Non-pigmented ciliary epithelial cell (primary cell): ENCODE results near the gene RAB5B.

Experiments
- DNase-seq: peaks from one replicate; pipeline ENCODE4 v3.0.0-alpha.2; 2010; ENCODE audit warnings: low read depth

The RAB5B gene, protein sequence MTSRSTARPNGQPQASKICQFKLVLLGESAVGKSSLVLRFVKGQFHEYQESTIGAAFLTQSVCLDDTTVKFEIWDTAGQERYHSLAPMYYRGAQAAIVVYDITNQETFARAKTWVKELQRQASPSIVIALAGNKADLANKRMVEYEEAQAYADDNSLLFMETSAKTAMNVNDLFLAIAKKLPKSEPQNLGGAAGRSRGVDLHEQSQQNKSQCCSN

DNA sequence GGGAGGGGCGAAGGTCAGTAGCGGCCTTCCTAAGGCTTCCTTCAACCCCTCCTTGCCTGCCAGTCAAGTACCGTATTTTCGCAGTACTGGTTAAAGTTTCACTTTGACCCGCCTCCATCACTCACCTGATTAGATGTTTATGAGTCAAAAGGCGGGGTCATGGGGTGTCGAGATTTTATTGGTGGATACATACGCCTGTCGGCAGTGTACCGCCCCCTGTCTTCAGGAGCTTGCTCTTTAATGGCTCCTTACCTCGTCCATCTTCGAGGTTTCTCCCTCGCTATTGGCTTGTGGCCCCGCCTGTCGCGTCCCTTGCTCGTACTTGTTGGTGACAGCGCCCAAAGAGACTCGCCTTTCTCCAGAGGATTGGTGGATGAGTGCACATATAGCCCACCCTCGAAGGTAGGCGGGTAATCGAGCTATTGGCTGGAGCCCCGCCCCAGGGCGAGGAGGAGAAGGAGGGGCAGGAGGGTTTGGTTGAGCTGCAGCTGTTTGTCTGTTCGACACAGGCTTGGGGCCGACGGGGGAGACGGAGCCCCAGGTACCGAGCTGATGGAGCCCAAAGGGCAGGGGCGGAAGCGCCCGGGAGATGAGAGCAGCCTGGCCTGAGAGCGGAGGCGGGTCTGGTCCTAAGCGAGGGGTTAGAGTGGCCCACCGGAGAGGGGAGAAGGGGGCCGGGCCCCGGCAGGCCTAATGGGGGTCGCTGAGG, at the start of gene RAB5B:
TSS of gene RAB5B (plus strand) at position 480 of the 709 bp plus-strand sequence. CDS start 12,883 bp downstream, outside the sequence.
- DNase-seq = peak; percentile 100

DNA sequence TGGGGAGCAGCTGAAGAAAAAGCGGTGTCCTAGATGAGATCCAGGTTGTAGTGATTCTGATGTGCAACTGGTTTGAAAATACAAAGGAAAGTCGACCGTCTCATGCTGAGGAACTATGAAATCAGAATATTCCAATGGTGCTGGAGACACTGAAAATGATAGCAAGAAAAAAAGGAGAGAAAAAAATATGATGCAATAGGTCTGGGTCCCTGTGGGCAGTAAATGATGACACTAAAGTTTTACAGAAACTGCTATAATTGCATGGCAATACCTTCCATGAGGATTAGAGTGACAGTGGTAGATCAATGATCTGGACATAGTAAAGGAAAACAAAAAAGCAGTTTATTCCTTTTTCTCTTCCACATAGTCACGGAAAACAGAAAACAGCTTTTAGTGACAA, 48.5 kb upstream of the RAB5B start:
- no peak for DNase-seq

DNA sequence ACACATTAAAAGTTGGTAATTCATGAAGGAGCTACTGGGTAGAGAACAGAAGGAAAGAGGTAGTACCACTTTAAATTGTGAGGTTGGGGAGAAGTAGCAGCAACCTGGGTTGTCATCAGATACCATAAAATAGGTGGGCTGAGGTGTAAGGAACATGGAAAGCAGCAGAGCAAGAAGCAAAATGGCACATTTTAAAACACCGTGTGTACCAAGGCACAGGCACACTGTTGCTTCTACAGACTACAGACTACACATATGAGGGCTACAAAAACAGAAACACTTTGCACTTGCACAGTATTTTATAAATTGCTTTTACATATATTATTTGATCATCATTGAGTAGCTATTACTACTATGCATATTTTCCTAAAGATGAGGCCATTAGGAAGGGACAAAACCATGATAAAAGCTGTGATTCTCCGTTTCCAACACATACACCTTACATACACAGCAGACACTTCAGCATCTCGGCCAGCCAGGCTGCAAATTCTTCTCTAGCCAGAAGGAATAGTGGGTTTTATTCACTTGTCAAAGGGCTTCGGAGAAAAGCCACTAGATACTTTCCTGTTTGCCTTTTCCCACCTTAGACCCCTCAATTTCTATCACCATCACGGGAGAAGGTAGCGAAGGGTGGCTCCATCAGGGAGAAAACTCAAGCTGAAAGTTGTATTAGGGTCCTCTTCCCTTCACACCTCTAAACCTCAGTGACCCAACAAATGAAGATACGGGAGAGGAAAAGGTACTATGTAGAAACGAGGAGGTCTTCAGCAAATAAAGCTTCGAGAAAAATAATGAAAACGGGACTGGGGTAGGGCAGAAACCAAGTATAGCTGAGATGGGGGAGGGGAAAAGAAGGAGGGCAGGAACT, 47.8 kb upstream of the RAB5B start:
- DNase-seq = no peak

DNA sequence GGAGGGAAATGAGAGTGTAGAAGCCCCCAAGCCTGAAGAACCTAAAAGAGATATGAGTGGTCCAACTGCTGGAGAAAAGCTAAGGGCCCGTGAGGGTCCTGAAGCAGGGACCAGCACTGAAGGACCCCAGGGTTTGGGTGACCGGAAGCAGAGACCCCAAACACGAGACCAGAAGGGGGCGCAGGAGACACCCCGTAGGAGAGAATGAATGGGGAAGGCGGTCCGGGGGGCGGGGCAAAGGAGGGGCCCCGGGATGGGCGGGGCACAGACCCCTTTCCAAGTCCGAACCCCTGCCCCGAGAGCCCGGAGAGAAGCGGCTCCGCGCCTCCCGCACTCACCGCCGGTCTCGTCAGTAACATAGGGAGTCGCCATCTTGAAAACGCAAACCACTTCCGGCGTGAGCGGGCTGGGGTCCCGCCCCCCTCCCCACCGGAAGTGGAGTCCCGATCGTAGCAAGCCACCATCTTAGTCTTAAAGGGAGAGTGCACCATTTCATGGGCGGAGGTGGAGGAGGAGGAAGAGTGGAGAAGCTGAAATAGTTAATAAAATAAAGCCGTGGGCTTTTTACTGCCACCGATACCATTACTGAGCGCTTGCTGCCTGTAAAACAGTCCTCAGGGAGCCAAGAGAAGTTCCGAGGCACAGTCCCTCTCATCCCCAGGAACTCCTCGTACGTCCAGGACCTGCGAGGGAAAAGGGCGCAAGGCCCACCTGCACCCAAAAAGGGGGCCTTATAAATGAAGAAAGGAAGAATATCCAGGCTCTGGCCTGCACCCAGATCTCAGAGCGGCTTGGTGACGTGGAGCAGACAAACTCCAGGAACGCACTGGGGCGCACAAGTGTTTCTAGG, 46.9 kb upstream of the RAB5B start:
- DNase-seq = peak; percentile 65

DNA sequence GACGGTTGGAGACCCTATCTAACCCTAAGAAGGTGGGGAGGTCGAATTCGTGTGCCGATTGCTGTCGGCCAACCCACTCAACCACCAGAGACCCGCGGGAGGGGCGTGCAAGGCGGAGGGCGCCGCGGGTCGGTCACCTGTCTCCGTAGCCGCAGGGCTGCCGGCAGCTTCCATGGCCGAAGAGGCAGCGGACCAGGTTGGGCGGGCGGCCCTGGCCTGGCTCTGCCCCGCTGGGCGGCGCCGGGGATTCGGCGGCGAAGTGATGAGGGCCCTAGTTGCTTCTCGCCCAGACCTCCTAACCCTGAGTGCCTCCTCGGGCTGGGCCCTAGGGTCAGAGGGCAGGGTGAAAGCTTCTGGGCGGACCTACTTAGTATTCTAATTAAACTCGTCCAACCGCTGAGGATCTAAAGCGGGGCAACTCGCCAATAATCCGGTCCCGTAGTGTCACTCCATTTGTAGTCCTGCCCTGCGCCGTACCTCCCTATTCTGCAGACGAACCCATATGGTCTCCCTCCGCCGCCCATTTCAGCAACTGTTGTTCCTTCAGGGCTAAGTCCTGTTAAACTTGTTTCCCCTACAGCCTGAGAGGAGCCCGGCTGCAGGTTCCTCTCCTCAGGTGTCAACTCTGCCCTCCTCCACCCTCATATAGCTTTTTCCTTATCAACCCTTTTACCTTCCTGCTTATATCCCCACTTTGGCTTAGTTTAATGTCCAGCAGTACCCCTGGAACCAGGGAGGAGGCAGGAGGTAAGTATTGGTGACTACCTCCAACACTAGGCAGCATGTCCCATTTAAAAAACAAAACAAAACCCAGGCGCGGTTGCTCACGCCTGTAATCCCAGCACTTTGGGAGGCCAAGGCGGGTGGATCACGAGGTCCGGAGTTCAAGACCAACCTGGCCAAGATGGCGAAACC, 46.0 kb upstream of the RAB5B start, which contains the start of gene PYM1:
TSS of gene PYM1 (minus strand) at position 307 of the 915 bp plus-strand sequence. CDS start at position 174, 133 bp downstream.
- DNase-seq = no peak

DNA sequence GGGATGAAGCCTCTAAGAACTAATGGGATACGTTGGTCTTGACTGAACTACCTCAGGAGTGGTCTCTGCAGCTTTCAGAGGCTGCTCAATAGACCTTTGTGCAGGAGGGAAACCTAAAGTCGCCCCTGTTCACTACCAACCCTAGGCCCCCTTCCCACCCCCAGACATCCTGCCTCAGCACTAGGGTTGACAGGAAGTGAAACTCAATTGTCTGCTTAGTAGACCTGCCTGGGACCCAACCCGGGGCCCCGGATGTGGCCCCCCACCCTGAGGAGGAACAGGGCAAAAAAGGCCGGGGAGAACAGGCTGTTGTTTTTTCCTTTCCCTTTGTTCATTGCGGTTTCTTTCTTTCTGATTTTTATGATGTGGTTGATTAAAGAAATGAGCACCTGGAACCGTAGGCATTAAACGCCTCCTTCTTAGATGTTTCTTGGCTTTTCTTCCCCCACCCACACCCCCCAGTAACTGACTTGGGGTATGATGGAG, 44.5 kb upstream of the RAB5B start:
- DNase-seq = no peak

DNA sequence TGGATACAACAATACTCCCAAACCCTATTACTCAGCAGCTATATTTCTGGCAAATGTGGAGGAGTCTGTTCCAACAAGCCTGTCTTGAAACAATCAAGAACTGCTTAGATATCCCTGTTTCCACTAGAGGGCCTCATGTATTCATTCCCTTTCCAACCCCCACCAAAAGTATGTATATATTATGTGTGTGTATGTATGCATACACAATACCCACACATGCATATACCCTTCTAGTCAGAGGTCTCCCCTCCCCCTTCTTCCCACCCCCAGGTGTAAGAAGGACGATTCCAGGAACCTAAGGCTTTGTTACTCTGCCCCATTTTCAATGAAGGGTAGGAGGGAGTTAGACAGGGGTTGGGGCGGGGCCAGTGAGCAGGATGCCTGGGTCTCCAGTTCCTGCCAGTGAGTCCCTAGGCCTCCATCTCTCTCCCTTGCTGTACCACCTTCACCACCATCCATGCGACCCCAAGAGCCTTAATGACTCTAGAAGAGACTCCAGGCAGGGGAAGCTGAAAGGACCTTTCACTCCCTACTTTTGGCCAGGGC, 43.0 kb upstream of the RAB5B start, which contains the start of gene DGKA:
TSS of gene DGKA (plus strand) at position 392 of the 546 bp plus-strand sequence. CDS start 5,342 bp downstream, outside the sequence.
- DNase-seq = peak; percentile 48

DNA sequence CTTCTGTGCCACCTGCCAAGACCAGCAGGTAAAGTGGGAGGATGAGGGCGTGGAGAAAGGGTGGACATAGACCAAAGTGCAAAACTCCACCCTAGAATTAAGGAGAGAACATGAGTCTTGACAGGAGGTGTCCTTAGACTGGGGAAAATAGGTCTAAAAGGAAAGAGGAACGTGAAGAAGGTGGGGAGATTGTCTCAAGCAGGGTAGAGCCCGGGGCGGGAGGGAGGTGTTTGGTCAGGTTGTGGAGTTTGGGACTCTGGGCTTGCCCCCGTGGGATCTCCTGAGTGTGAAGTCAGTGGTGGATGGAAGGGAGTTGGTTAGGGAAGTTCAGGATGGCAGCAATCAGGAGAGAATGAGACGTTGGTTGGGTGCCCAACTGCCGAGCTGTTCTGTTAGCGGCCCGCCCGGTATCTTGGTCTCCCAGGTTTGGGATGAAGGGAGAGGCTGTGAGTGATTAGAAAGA, 42.5 kb upstream of the RAB5B start:
- no peak for DNase-seq

DNA sequence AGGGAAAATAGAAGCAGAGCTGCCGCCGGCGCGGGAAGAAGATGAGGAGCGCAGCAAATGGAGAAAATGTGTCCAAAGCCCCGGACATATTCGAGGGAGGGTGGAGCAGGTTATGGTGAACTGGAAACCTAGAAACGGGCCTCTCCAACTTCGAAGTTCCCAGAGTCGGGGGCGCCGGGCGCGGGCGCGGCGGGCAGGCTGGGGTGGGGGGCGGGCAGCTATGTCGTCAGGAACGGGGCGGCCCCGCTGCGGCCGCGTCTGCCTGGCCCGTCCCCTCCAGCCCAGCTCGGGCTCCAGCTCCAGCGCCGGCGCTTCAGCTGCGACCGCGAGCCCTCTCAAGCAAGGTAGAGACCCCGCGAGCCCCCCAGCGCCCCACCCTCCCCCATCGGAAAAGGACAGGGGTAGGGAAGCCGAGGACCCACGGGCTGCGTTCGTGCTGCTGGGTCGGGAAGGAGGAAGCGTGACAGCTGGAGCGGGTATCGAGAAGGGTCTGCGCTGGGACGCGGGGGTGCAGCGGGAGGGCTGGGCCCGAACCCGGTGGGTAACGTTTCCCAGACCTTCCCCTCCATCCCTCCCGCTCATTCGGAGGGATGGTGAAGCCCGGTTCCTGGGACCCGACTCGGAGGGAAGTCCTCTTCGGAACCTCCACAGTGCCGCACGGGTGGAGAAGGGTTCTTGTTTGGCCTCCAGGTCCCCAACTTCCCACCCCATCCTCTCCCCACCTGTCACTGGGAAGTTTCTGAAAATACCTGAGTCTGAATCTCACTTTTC, 41.9 kb upstream of the RAB5B start:
- DNase-seq = no peak

DNA sequence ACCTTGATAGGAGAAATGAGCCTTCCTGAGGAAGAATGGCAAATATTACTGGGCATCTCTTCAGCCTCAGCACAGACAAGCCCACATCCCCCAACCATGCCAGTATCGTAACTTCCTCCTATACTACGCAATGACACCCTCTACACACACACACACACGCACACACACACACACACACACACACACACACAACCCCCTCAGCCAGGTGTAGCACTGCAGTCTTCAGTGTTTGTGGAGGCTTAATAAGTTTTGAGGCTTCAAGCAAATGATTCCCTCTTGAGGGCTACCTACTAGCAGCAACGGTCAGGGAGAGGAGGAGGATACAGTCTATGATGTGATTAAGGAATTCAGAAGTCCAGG, 41.3 kb upstream of the RAB5B start:
- DNase-seq = no peak

DNA sequence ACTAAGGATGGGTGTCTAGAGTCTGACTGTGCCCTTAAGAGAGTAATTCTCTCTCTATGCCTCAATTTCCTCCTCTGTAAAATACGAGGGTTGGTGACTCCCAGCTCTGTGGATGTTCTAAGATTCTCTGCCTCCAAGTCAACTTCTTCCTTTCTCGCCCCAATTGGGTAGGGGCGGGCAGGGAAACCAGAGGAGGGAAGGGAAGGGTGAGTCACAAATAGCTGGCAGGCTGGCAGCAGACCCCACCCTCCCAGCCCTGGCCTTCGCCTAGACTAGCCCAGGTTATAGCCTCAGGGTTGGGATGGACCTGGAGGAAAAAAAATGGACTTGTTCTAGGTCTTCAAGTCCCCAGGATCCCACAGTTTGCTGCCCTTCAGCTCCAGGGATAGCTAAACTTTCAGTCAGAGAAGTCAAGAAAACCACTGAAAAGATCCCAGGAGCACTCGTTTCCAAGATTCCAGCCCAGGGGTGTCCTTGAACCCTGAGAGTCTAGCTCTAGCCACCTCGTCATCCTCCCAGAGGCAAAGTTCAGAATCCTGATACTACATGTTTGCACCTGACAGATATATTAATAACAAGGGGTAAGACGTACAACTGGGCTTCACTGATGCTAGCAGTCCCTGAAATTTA, 40.6 kb upstream of the RAB5B start:
- DNase-seq = no peak

DNA sequence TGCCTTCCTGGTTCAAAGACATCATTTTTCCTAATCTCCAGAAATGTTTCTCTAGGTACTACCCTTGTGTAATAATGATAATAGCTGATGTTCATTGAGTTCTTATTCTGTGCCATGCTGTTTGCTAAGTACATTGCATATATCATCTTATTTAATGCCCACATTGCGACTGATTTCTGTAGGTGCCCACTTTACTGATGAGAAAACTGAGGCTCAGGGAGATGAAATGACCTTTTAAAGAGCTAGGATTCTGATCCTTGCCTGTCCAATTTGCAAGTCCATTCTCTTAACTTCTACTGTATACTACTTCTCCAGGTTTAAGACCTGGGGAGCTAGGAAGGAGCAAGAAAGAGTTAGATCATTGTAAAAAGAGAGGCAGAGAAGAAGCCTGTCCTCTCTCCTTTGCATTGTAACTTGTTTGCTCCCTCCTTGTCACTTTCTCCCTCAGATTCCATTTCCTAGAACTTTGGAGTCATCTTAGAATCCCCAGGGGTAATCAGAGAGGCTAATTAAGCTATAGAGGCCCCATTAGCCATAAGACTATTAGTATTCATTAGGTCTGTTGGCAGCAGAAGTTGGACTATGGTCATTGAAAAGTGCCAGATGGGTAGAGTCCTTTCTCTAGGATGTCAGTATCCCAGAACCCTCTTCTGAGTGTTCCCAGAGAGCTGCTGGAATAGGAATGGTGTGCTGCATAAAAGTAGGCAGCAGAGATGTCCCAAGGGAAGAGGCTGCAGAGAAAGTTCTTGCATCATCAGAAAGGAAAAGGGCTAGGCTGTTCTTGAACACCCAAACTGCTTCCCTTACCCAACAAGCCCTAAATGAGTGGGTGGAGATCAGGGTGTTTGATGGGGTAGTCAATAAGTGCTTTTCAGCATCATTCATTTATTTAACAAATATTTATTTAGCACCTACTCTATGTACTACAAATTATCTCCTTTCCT, 39.8 kb upstream of the RAB5B start:
- DNase-seq = no peak

DNA sequence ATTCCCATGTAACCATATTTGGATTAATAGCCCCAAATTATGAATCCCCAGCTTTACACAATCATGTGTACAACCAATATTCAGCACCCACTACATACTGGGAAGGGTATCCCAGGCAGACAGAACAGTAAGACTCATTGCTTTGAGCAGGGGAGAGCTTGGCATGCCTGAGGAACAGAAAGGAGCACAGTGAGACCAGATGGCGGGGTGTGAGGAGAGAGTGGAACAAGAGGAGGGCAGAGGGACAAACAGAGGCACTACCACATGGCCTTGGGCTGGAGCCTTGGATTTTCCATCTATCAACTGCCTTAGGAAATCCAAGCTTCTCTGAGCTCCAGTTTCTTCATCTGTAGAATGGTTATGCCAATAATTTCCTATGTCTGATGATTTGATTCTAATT, 39.1 kb upstream of the RAB5B start:
- DNase-seq = no peak

DNA sequence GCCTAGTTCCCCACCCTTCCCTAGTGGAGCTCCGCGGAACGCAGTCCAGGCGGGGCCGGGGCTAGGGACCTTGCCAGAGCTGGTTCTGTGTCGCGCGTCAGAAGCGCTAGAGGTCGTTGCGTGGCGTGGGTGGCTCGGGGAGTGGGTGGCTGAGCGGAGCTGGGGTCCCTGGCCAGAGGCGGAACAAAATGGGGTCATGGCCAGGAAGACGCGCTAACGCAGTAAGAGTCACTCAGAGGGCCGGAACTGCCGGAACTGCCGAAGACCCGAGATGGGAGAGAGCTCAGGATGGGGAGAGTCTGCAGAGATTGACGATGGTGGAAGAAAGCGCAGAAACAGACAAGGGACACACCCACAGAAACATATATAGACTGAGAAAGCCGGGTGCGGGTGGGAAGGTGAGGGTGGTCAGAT, 38.1 kb upstream of the RAB5B start:
- no peak for DNase-seq

DNA sequence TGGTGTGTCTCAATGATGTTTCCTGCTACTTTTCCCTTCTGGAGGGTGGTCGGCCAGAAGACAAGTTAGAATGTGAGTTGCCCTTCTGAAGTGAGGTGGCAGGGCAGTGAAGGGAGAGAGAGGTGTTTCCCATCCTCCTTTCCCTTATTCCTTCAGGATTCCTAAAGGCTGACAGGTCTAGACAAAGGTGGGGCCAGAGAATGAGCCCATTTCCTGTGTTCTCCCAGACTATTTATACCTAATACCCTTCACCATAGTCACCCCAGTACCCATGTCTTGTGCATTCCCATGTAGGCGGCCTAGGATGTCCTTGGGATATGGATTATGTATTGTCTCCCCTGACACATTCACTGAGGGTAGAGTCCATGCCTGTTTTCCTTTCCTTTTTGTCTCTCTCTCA, 35.9 kb upstream of the RAB5B start:
- no peak for DNase-seq

DNA sequence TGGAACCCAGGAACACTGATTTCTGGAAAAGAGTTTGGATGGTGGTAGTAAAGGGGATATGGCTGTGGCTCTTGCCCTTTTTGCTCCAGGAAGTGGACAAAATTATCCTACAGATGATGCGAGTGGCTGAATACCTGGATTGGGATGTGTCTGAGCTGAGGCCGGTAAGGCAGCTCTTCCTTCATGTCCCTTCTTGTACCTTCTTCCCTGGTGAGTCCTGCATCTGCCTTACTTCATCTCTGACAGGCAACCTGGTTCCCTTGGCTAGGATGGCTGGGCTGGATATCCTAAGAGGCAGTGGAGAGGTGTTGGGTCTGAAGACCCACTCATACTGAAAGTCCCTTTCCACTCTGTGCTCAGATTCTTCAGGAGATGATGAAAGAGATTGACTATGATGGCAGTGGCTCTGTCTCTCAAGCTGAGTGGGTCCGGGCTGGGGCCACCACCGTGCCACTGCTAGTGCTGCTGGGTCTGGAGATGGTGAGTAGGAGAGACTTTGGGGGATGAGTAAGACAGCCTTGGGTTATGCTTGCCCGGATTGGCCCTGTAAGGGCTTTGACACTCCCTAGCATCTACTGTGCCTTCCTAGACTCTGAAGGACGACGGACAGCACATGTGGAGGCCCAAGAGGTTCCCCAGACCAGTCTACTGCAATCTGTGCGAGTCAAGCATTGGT, 34.9 kb upstream of the RAB5B start:
- DNase-seq = no peak
